Duodenal mucosa (tissue), 2 donors: Measurements from ENCODE around the gene UQCRC1.

Experiments
- H3K27ac ChIP-seq: one replicate; pipeline ENCODE4 v1.7.0; 2013; ENCODE audit warnings: low read depth, low read length
- H3K27me3 ChIP-seq, 2 donors: one replicate each; pipeline ENCODE4 v1.7.0; 2013; ENCODE audit warnings: low read length in 2 of 2, control low read depth in 1 of 2; ENCODE audit not compliant: insufficient read depth in 2 of 2, control insufficient read depth in 1 of 2
- H3K36me3 ChIP-seq, 2 donors: one replicate each; pipeline ENCODE4 v1.7.0; 2013; ENCODE audit warnings: low read length in 2 of 2, control low read depth in 1 of 2; ENCODE audit not compliant: insufficient read depth in 2 of 2, control insufficient read depth in 1 of 2
- H3K4me1 ChIP-seq, 2 donors: one replicate each; pipeline ENCODE4 v1.7.0; 2013; ENCODE audit warnings: low read length in 2 of 2, control low read depth in 1 of 2; ENCODE audit not compliant: insufficient read depth in 2 of 2, control insufficient read depth in 1 of 2
- H3K4me3 ChIP-seq, 2 donors: one replicate each; pipeline ENCODE4 v1.7.0; 2013; ENCODE audit warnings: low read length in 2 of 2, low read depth in 1 of 2
- H3K9ac ChIP-seq, 2 donors: one replicate each; pipeline ENCODE4 v1.7.0; 2013; ENCODE audit warnings: low read length in 2 of 2, low read depth in 1 of 2
- H3K9me3 ChIP-seq, 2 donors: one replicate each; pipeline ENCODE4 v1.7.0; 2013; ENCODE audit warnings: low read length in 2 of 2, control low read depth in 1 of 2; ENCODE audit not compliant: control insufficient read depth in 1 of 2

The UQCRC1 gene

DNA sequence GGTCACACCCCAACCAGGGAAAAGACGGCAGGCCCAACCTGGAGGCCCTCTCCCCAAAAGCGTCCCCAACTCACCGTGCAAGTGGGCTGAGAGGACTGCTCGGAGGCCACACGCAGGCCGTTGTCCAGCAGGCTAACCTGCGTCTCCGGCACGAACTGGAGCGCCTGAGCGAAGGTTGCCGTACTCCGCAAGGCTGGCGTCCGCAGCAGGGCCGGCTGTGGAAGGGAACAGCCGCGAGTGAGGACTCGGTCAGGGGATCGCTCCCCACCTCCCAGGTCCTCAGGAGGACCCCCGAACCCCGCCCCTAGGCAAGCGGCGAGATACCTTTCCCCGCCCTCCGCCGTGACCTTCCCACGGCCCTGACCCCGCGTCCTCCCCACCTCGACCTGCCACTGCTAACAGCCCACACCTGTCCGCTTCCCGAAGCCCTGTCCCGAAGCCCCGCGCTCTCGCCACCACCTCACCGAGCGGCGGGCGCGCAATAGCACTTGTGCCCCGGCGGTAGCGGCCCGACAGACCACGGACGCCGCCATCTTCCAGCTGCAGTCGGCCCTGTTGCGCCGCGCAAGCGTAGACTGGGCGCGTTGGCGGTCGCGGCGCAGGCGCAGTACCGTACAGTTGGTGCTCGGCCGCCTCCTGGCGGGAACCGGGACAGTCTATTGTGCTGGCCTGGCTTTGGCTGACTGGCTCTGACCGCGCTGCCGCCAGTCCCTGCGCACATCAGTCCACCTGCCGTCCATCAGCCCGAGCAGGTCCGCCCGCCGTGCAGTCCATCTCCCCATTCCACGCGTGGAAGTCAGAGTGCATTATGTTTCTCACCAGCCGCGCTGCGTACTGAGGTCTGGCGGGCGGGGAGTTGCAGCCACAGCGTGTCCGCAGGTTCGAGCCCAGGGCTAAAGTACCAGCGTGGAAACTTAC, at the start of gene UQCRC1:
UQCRC1 (minus strand) TSS at position 559 of the 918 bp plus-strand sequence; CDS start at position 533, 26 bp downstream.
- Histone ChIP-seq H3K36me3 (peaks cover 16 to 18% of the 10 kb centered on the region in 2 donors), H3K27me3 (no peaks in the 10 kb centered on the region), H3K4me3 (peak within 1 kb of the TSS; percentile 96 to 97), H3K27ac (peak within 1 kb of the TSS; percentile 89), H3K9ac (peak within 1 kb of the TSS; percentile 98 to 99), H3K9me3 (no peaks in the 10 kb centered on the region), H3K4me1 (peaks cover 6 to 10% of the 10 kb centered on the region in 2 donors)

DNA sequence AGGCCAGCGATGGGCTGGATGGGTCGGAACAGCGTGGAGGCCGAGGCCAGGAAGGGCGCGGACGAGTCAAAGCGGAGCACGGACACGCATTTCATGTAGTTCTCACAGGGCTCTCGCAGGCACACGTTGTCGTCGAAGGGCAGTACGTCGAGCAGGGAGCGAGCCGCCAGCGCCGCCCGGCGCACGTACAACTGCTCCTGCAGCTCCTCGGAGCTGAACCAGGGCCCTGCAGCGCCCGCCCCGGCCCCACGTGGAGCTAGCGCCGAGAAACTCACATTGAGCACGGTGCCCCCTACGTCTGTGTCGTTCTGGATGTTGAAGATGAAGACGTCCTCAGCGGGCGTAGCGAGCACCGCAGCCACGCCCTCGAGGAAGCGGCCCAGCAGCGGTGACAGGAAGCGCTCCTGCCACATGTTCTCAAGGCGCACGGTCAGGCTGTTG, 47.4 kb upstream of the UQCRC1 start:
- H3K9me3 ChIP-seq, result no peaks in the 10 kb centered on the region
- no peaks in the 10 kb centered on the region for H3K36me3 ChIP-seq
- H3K4me1 ChIP-seq, result peaks cover 0 to 17% of the 10 kb centered on the region in 2 donors
- H3K27ac ChIP-seq, result no peak overlapping the region
- peak overlapping the region in 1 of 2 donors; percentile 25 for H3K9ac ChIP-seq
- H3K4me3 ChIP-seq, result peak overlapping the region; percentile 61 to 62
- H3K27me3 ChIP-seq, result no peaks in the 10 kb centered on the region

DNA sequence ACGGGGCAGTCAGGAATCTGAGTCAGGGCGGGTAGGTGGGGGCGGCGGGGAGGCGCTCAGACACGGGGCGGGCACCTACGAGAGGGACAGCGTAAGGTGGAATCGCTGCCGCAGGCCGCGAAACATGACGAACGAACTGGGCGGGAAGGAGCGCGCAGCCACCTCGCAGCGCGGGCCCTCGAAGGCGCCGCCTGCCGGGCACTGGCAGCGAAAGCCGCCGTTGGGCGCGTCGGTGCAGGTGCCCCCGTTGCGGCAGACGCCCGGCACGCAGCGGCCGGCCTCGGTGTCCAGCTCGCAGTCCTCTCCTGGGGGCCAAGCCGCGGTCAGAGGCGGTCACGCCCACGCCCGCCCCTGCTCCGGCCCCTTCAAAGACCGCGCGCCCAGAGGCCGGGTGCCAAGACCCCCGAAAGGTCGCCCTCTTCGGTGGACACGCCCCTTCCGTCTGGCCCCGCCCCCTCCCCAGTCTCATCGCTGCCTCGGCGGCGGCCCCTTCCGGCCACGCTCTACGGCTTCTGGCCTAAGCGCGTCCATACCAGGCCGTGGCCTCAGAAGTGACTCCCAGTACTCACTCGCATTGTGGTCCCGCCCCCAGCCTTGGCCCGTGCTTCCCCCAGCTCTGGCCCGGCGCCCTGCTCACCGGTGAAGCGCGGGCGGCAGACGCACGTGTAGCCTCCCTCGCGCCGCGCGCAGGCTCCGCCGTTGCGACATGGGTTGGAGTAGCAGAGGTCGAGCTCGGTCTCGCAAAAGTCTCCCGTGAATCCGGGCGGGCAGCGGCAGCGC, 46.8 kb upstream of the UQCRC1 start:
- Histone ChIP-seq H3K9me3 (no peaks in the 10 kb centered on the region), H3K27ac (peak overlapping the region; percentile 42), H3K9ac (peak overlapping the region; percentile 25 to 47), H3K4me1 (peaks cover 0 to 17% of the 10 kb centered on the region in 2 donors), H3K27me3 (no peaks in the 10 kb centered on the region), H3K36me3 (no peaks in the 10 kb centered on the region), H3K4me3 (peak overlapping the region; percentile 61 to 62)

DNA sequence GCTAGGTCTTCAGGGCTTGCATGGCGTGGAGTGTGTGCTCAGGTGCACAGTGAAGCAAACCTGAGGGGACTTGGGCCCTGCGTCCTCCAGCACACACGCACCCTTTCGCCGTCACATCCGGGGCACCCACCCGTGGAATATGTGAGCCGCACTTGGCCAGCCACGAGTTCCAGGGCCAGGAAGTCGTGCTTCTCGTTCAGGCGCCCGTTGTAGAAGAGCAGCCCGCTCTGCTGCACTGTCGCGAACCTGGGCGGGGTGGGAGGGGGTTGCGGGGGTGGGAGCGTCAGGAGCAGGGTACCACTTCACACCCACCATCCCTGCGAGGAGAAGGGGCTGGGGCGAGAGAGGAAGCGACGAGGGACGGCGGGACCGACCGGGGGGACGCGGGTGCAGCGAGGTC, 46.2 kb upstream of the UQCRC1 start:
- no peak overlapping the region for H3K27ac ChIP-seq
- peak overlapping the region; percentile 8 to 61 for H3K4me3 ChIP-seq
- no peak overlapping the region for H3K9ac ChIP-seq
- peaks cover 0 to 17% of the 10 kb centered on the region in 2 donors for H3K4me1 ChIP-seq
- no peaks in the 10 kb centered on the region for H3K36me3 ChIP-seq
- no peaks in the 10 kb centered on the region for H3K27me3 ChIP-seq
- H3K9me3 ChIP-seq, result no peaks in the 10 kb centered on the region

DNA sequence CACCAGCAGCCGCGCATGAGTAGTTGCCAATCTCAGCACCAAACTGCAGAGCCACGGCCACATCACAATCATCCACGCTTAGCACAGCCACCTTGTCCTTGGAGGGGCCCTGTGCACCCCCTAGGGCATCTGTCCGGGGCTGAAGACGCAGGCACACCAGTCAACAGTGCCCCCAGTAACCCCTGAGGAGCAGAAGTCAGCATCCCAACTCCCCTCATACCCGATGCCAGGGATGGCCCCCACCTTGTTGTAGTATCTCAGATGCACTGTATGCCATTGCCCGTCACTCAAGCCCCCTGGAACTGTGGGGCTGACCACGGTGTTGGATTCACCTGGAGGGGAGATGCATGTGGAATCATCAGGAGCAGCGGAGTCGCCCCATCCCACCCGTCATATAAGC, 45.6 kb upstream of the UQCRC1 start:
- no peak overlapping the region for H3K9ac ChIP-seq
- no peak overlapping the region for H3K4me3 ChIP-seq
- no peaks in the 10 kb centered on the region for H3K9me3 ChIP-seq
- H3K4me1 ChIP-seq, result peaks cover 0 to 17% of the 10 kb centered on the region in 2 donors
- no peaks in the 10 kb centered on the region for H3K36me3 ChIP-seq
- H3K27ac ChIP-seq, result no peak overlapping the region
- H3K27me3 ChIP-seq, result no peaks in the 10 kb centered on the region

DNA sequence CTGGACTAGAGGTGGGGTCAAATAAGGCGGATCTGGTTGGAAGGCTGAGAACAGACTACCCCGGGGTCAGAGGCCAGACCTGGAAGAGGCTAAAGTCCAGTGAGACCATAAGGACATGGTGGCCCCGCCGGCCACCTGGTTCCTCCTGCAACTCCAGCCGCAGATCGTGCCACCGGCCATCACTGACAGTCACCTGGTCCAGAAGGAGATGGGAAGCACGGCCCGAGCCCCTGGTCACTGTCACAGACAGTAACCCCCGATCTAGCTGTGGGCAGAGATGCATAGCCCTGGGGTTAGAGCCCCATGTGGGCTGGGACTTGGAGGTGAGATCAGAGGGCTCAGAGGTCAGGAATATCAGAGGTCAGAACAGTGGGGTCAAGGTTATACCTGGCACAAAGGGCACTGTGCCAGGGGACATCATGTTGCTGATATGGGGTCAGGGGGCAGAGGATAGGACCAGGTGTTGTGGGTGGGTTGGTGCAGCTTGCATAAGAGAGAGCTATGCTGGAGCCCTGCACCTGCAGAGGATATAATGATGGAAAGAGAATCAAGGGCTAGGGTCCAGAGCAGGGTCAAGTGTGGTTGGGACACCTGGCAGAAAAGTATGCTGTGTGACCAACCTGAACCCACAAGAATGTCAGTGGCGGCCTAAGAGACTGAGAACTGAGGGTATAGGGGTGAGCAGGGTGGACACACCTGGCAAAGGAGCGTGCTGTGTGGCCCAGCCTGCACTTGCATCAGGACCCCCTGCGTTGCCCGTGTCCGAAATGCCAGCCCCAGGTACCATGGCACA, 43.7 kb upstream of the UQCRC1 start:
- peaks cover 0 to 17% of the 10 kb centered on the region in 2 donors for H3K4me1 ChIP-seq
- no peak overlapping the region for H3K27ac ChIP-seq
- no peak overlapping the region for H3K9ac ChIP-seq
- no peaks in the 10 kb centered on the region for H3K9me3 ChIP-seq
- no peaks in the 10 kb centered on the region for H3K36me3 ChIP-seq
- H3K4me3 ChIP-seq, result no peak overlapping the region
- H3K27me3 ChIP-seq, result no peaks in the 10 kb centered on the region

DNA sequence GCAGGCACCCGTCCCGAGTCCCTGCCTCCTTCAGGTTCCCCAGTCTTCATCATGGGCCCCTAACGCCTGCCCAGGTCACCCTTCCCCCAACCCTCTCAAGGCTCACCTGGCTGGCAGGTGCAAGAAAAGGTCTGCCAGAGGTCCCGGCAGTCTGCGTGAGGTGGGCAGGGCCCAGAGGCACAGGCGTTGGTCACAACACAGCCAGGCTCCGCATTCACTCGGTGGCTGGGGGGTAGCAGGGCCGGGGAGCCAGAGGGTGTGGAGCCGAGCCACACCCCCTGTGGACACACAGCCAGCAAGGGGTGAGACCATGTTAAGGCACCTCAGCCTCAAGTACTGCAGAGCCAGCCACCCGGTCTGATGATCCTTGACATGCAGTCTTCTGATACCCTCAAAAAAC, 42.3 kb upstream of the UQCRC1 start:
- H3K9me3 ChIP-seq, result no peaks in the 10 kb centered on the region
- no peaks in the 10 kb centered on the region for H3K27me3 ChIP-seq
- H3K4me1 ChIP-seq, result peaks cover 0 to 12% of the 10 kb centered on the region in 2 donors
- no peak overlapping the region for H3K9ac ChIP-seq
- H3K27ac ChIP-seq, result no peak overlapping the region
- H3K4me3 ChIP-seq, result no peak overlapping the region
- H3K36me3 ChIP-seq, result no peaks in the 10 kb centered on the region

DNA sequence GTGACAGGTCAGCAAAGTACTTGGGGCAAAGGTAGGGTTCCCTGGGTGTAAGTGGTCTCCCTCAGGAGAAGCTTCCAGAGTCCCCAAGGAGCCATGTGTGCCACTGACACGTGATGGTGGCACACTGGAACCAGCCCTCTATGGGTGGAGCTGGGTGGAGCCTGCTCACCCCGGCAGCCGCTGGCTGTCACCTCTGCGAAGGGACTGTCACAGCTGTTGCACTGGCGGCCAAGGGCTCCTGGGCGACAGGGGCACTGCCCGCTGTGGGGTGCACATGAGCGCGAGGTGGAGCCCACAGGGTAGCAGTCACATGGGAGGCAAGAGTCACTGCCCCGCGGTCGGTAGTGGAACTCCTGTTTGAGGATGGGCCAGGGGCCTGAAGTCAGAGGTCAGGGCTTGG, 41.3 kb upstream of the UQCRC1 start:
- H3K27ac ChIP-seq, result no peak overlapping the region
- H3K9ac ChIP-seq, result no peak overlapping the region
- no peaks in the 10 kb centered on the region for H3K36me3 ChIP-seq
- no peaks in the 10 kb centered on the region for H3K9me3 ChIP-seq
- H3K4me1 ChIP-seq, result peaks cover 0 to 7% of the 10 kb centered on the region in 2 donors
- H3K27me3 ChIP-seq, result no peaks in the 10 kb centered on the region
- no peak overlapping the region for H3K4me3 ChIP-seq

DNA sequence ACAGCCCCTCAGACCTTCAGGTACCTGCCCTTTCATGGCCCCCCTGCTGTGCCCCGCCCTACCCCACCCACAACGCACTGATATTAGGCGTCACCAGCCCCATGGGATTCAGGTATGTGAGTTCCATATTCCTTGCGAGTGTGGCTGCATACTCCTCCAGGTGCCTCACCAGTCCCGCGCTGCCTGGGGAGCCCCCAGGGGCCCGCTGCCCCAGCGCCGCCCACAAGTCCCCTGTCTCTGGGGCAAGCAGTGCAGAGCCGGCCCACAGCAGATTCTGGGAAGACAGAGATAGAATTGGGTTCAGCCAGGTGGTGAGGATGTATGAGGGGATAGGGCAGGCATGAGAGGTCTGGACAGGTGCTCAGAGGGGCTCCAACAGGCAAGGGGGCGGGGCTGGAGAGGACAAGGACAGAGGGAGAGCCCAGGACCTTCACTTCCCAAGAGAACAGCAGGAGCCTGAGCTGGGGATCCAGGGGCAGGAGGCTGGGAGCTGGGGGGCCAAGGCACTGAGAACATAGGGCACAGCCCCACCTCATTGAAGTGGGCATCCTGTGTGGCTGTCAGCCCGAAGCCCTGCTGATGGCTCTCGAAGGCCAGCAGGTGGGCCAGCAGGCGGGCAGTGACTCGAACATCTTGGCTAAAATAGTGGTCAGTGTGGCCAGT, 38.9 kb upstream of the UQCRC1 start:
- Histone ChIP-seq H3K9ac (no peak overlapping the region), H3K27me3 (no peaks in the 10 kb centered on the region), H3K9me3 (no peaks in the 10 kb centered on the region), H3K27ac (no peak overlapping the region), H3K36me3 (no peaks in the 10 kb centered on the region), H3K4me3 (no peak overlapping the region), H3K4me1 (no peaks in the 10 kb centered on the region)
